NCI-H748 (cell line): ENCODE measurements around the gene MRPL34.
A peak's percentile ranks its signal among the peaks of the same experiment; 100 is the strongest.
"Not testable (repeated sequence)": the region's sequence is repeated elsewhere in the genome, so short reads cannot be mapped to it uniquely, and the experiment has no call there.

Experiments used
- DNase-seq: peaks from one replicate; lab custom pipeline; 2025; ENCODE audit not compliant: unreplicated experiment; lab: John Stamatoyannopoulos, UW

The MRPL34 gene

DNA sequence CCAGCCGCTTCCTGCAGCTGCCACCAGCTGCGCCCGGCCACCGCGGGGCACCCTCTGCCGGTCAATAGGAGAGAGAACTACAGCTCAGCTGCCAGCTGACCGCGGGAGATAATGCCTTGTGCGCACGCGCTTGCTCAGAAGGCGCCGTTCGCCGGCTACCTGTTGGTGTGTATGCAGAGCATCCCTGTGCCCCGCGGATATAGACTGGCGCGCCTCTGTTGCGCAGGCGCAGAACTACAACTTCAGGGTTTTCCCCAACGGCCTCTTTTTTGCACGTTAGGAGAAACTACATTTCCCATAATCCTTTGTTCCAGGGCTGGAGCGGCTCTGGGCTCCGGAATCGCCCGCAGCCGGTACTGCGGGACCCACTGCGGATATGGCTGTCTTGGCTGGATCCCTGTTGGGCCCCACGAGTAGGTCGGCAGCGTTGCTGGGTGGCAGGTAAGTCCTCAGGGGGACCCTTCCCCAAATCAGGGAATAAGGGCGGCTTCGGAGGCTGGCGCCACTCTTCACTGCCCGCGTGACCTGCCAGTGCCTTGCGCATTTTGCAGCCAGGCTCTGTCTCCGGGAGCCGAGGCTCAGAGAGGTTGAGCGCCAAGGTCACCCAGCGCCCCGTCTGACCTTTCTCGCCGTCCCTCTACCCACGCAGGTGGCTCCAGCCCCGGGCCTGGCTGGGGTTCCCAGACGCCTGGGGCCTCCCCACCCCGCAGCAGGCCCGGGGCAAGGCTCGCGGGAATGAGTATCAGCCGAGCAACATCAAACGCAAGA, at the start of gene MRPL34:
TSS of gene MRPL34 (plus strand) at position 356 of the 768 bp plus-strand sequence. CDS start at position 377, 21 bp downstream.
- DNase-seq = peak; percentile 99

GRCh38 chr19:17256130-17256529, 49.5 kb upstream of the MRPL34 start:
- no peak for DNase-seq

DNA sequence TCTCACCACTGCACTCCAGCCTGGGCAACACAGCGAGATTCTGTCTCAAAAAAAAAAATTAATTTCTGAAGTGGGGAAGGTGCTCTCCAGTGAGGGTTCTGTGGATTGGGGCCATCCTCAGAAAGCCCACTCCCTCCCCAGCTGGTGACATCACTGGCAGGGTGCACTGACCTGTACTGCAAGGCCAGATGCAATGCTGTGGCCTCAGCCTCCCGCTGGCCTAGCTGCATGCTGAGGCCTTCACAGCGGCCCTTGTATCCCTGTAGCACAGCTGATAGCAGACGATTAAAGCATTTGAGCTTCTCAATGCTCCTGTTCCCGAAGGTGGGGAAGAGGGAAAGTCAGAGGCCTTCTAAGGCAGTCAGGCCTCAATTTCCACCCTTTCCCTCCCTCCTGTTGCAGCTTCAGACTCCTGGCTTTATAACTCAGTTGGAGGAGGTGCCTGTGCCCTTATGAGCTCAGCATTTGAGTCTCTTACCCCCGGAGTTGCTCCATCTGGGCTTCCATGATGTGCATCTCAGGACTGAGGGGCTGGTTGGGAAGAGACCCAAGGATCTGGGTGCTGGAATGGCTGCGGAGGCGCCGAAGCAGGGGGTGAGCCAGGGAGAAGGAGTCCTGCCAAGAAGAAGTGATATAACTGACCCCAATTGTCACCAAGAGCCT, 46.4 kb upstream of the MRPL34 start:
- no peak for DNase-seq

DNA sequence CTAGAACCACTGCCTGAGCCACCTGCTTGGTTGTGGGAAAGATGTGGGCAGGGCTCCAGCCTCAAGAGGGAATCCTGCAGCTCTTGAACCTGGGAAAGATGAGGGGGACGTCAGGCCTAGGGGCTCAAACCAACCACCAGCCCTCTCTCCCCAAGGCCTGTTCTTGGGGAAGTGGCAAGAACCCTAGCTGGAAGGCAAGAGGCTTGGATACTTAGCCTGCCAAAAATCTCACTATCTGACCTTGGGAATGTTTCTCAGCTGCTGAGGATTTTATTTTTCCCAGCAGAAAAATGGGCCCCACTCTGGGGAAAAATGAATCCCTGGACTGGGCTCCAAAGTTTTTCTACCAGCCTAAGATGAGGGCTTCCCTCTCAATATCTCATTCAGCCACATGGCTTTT, 45.7 kb upstream of the MRPL34 start:
- no peak for DNase-seq

GRCh38 chr19:17260842-17261325, 44.8 kb upstream of the MRPL34 start:
- DNase-seq = peak; percentile 81

- no peak for DNase-seq
These were observed 43.1 kb upstream of the MRPL34 start for GRCh38 chr19:17262557-17262956.

GRCh38 chr19:17263712-17264640, 41.7 kb upstream of the MRPL34 start:
- no peak for DNase-seq

- DNase-seq = no peak
These were observed 41.1 kb upstream of the MRPL34 start, which contains the start of gene USHBP1 for GRCh38 chr19:17264641-17264979. USHBP1 (minus strand) TSS chr19:17264745; CDS start chr19:17264299, 446 bp downstream.

GRCh38 chr19:17266026-17266425, 39.6 kb upstream of the MRPL34 start:
- DNase-seq = no peak

DNA sequence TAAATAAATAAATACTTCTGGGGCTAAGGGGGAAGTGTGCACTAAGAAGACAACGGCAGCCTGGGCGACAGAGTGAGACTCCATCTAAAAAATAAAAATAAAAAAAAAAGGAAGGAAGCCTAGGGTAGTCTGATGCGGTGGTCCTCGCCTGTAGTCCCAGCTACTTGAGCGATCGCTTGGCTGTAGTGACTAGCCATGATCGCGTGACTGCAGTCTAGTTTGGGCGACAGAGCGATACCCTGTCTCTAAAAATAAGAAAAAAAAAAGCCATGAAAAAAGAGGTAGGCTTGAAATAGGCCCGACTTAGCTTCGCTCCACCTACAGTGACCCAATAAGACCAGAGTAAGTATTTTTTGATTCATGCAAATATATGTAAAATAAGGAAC, 39.1 kb upstream of the MRPL34 start:
- DNase-seq = no peak

GRCh38 chr19:17266975-17267788, 38.5 kb upstream of the MRPL34 start, which contains the start of gene BABAM1:
BABAM1 (plus strand) TSS chr19:17267443; CDS start chr19:17268807, 1,364 bp downstream.
- peak; percentile 96 for DNase-seq

DNA sequence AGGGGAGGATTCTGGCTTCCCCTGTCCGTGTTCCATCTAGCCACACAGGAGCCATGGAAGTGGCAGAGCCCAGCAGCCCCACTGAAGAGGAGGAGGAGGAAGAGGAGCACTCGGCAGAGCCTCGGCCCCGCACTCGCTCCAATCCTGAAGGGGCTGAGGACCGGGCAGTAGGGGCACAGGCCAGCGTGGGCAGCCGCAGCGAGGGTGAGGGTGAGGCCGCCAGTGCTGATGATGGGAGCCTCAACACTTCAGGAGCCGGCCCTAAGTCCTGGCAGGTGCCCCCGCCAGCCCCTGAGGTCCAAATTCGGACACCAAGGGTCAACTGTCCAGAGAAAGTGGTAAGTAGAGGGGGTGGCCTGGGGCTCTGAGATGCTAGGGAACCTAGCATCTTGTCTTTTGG, 36.9 kb upstream of the MRPL34 start:
- DNase-seq = no peak

DNA sequence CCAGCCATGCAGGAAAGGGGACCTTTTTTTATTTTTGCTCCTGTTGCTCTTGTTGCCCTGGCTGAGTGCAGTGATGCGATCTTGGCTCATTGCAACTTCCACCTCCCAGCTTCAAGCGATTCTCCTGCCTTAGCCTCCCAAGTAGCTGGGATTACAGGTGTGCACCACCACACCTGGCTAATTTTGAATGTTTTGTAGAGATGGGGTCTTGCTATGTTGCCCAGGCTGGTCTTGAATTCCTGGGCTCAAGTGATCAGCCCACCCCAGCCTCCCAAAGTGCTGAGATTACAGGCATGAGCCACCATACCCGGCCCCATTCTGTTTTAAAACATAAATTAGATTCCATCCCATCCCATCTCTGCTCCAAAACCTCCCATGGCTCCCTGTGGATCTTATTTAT, 30.8 kb upstream of the MRPL34 start:
- DNase-seq = not testable (repeated sequence)

GRCh38 chr19:17275441-17276175, 30.1 kb upstream of the MRPL34 start:
- no peak for DNase-seq

GRCh38 chr19:17279436-17279835, 26.2 kb upstream of the MRPL34 start:
- DNase-seq = no peak

- DNase-seq = peak; percentile 38
These were observed 24.0 kb upstream of the MRPL34 start, which contains the start of gene ANKLE1 for GRCh38 chr19:17281391-17282304. ANKLE1 (plus strand) TSS chr19:17281901; CDS start chr19:17281921, 20 bp downstream.

GRCh38 chr19:17282488-17283125, 23.1 kb upstream of the MRPL34 start:
- DNase-seq = peak; percentile 84

DNA sequence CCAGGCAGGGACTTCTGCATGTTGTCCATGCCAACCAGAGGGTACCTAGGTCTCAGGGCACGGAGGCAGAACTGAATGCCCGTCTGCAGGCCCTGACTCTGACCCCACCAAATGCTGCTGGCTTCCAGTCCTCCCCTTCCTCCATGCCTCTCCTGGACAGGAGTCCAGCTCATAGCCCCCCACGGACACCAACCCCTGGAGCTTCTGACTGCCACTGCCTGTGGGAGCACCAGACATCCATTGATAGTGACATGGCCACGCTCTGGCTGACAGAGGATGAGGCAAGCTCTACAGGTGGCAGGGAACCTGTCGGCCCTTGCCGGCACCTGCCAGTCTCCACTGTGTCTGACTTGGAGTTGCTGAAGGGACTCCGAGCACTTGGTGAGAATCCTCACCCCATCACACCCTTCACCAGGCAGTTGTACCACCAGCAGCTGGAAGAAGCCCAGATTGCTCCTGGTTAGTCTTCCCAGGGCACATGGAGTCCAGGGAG, 22.1 kb upstream of the MRPL34 start:
- DNase-seq = no peak
